ENCODE data around the gene GATA6. TPM values are rescaled to one million over a fixed set of nuclear protein-coding genes. Genes with fewer than 3 reads are reported as not detected.

GATA6 gene
- total and polyA plus RNA-seq, 2 experiments from 2014 or later = 0.08 TPM; not detected in 1

GRCh38 chr18:22223965-22224322 lies 54.6 kb downstream of the GATA6 start:
- H3K4me3 ChIP-seq = no peak overlapping the region
- Mint-ChIP-seq H3K9me3 (no peaks in the 10 kb centered on the region; the same call in 2 of the 3 replicates), H3K27ac (no peak overlapping the region; the same call in 1 of the 2 replicates), H3K36me3 (ENCODE audit: low read depth) (no peaks in the 10 kb centered on the region), H3K4me3 (no peak overlapping the region), H3K4me1 (peaks cover 3% of the 10 kb centered on the region; the same call in 2 of the 3 replicates), H3K27me3 (ENCODE audit: insufficient read depth, low read depth, poor library complexity) (peaks cover 19% of the 10 kb centered on the region)
- H3K4me1 ChIP-seq (ENCODE audit: insufficient read depth) = peaks cover 3% of the 10 kb centered on the region; the same call in 1 of the 2 replicates
- H3K36me3 ChIP-seq (ENCODE audit: insufficient read depth) = no peaks in the 10 kb centered on the region
- H4K20me1 ChIP-seq (replicated peaks; ENCODE audit: insufficient read depth) = no peaks in the 10 kb centered on the region; the same call in 1 of the 2 replicates
- no peaks in the 10 kb centered on the region for H3K9me2 ChIP-seq (ENCODE audit: insufficient read depth)
- no peak for DNase-seq (ENCODE audit: low spot score)
- TF ChIP-seq EZH2 (IDR thresholded peaks at IDR 0.05; ENCODE audit: low read depth, unreplicated experiment) (no peak), JUNB (IDR thresholded peaks at IDR 0.05; ENCODE audit: unreplicated experiment) (no peak), NANOG (IDR thresholded peaks at IDR 0.05; ENCODE audit: borderline replicate concordance) (no peak), REST (IDR thresholded peaks at IDR 0.05; ENCODE audit: unreplicated experiment) (no peak), EZH2phosphoT487 (IDR thresholded peaks at IDR 0.05; ENCODE audit: unreplicated experiment) (no peak), ZNF331 (CRISPR knock-in tag; IDR thresholded peaks at IDR 0.05; ENCODE audit: low read depth) (no peak), ETS1 (IDR thresholded peaks at IDR 0.05) (no peak), POLR2AphosphoS5 (IDR thresholded peaks at IDR 0.05; ENCODE audit: low read depth) (no peak), CREB1 (CRISPR knock-in tag; IDR thresholded peaks at IDR 0.05; ENCODE audit: low read depth) (no peak), CTCF (conservative IDR thresholded peaks at IDR 0.05; ENCODE audit: low read depth in 2 of 2) (no peak), ZNF114 (CRISPR knock-in tag; IDR thresholded peaks at IDR 0.05) (no peak), STAT1 (IDR thresholded peaks at IDR 0.05; ENCODE audit: unreplicated experiment) (no peak), ZNF462 (CRISPR knock-in tag; IDR thresholded peaks at IDR 0.05) (no peak)
- H2AFZ ChIP-seq = no peak overlapping the region
- ATAC-seq = no peak
- no peak overlapping the region for H3K4me2 ChIP-seq
- no peaks in the 10 kb centered on the region for H3K79me2 ChIP-seq (replicated peaks; ENCODE audit: insufficient read depth)
- H3F3A ChIP-seq (replicated peaks; ENCODE audit: low read depth) = no peaks in the 10 kb centered on the region
- no peak overlapping the region for H3K27ac ChIP-seq (ENCODE audit: low read depth)
- peaks cover 25% of the 10 kb centered on the region for H3K27me3 ChIP-seq (ENCODE audit: insufficient read depth)
